NCI-H2081 (cell line): ENCODE results near the gene SPECC1L.
A peak's percentile ranks its signal among the peaks of the same experiment; 100 is the strongest.

Source experiments
- DNase-seq, 2 experiments: peaks; one replicate each; lab custom pipeline; 2025; lab: John Stamatoyannopoulos, UW

Gene SPECC1L

GRCh38 chr22:24428751-24429410 lies 158.2 kb downstream of the SPECC1L start:
- DNase-seq: no peak

GRCh38 chr22:24429411-24430365 lies 159.1 kb downstream of the SPECC1L start:
- peak in 1 of 2 experiments; percentile 25 for DNase-seq

GRCh38 chr22:24430431-24431308 lies 160.0 kb downstream of the SPECC1L start:
- DNase-seq: no peak

GRCh38 chr22:24431309-24432034 lies 160.8 kb downstream of the SPECC1L start:
- DNase-seq: no peak

- peak in 1 of 2 experiments; percentile 12 for DNase-seq
Observed at GRCh38 chr22:24432059-24432853, 161.6 kb downstream of the SPECC1L start.

GRCh38 chr22:24433001-24433827 lies 162.6 kb downstream of the SPECC1L start:
- DNase-seq: no peak

- DNase-seq: no peak
Observed at GRCh38 chr22:24433828-24434470, 163.3 kb downstream of the SPECC1L start.

- no peak for DNase-seq
Observed at GRCh38 chr22:24434471-24435322, 164.1 kb downstream of the SPECC1L start.

- DNase-seq: no peak
Observed at GRCh38 chr22:24435323-24435645, 164.7 kb downstream of the SPECC1L start.

GRCh38 chr22:24435861-24436371 lies 165.3 kb downstream of the SPECC1L start:
- no peak for DNase-seq

- no peak for DNase-seq
Observed at GRCh38 chr22:24436553-24436952, 165.9 kb downstream of the SPECC1L start.

GRCh38 chr22:24437091-24437490 lies 166.5 kb downstream of the SPECC1L start:
- no peak for DNase-seq

GRCh38 chr22:24437741-24438328 lies 167.2 kb downstream of the SPECC1L start:
- DNase-seq: peak; percentile 16 to 50

GRCh38 chr22:24440270-24440717 lies 169.7 kb downstream of the SPECC1L start:
- no peak for DNase-seq

- DNase-seq: no peak
Observed at GRCh38 chr22:24440718-24441405, 170.2 kb downstream of the SPECC1L start.

GRCh38 chr22:24441406-24442351 lies 171.0 kb downstream of the SPECC1L start:
- no peak for DNase-seq
